ENCODE measurements around the gene RBM38. TPM values are rescaled to one million over a fixed set of nuclear protein-coding genes. Genes with fewer than 3 reads are reported as not detected.
A peak's percentile ranks its signal among the peaks of the same experiment; 100 is the strongest.

RBM38 gene
- total and polyA plus RNA-seq, 2 of the 4 experiments (the other 2 are of a cell fraction) = 5.2 to 11.9 TPM

DNA sequence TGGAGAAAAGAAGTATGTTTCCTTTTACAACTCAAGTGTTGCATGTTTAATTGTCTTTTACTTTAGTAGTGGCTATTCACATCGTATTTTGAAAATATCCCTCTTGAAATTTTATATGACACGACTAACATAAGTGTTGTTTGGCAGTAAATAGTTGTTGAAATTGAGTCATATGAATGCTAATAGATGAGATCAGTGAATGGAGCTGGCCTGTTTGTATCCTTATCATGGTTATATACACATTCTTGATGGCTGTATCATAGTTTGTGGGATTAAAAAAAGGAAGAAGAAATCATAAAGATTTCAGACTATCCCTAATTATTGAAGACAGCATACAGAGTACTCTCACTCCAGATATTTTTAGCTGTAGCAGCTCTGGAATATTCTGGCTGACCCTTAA is 48.4 kb upstream of the RBM38 start:
- Histone ChIP-seq H3K9me1 (ENCODE audit: insufficient read depth, low read length) (no peaks in the 10 kb centered on the region), H3K56ac (ENCODE audit: extremely low read depth, insufficient read depth, low read length) (no peak overlapping the region), H3K23ac (ENCODE audit: low read depth, low read length) (no peak overlapping the region), H2AK5ac (ENCODE audit: low read depth, low read length) (no peak overlapping the region), H2BK120ac (ENCODE audit: low read depth, low read length) (no peak overlapping the region), H2BK20ac (ENCODE audit: low read depth, low read length) (no peak overlapping the region), H2AFZ (replicated peaks; ENCODE audit: low read length, poor library complexity) (no peak overlapping the region), H3K4ac (ENCODE audit: low read depth, low read length) (no peak overlapping the region), H4K20me1 (ENCODE audit: insufficient read depth, low read length) (no peaks in the 10 kb centered on the region), H4K91ac (ENCODE audit: insufficient read depth, low read depth, low read length) (no peak overlapping the region), H3K9ac (ENCODE audit: low read depth, low read length) (no peak overlapping the region), H2AK9ac (replicated peaks; ENCODE audit: low read depth, low read length, poor library complexity) (no peak overlapping the region), H3K9me3 (ENCODE audit: control insufficient read depth, insufficient read depth, low read length) (no peaks in the 10 kb centered on the region), H4K5ac (ENCODE audit: low read depth, low read length) (no peak overlapping the region), H3K4me3 (ENCODE audit: insufficient read depth, low read depth, low read length) (no peak overlapping the region), H2BK15ac (ENCODE audit: low read depth, low read length) (no peak overlapping the region), H3K36me3 (ENCODE audit: control insufficient read depth, insufficient read depth, low read length) (no peaks in the 10 kb centered on the region), H3K79me1 (ENCODE audit: low read depth in 1 of 2, low read length in 2 of 2) (no peaks in the 10 kb centered on the region), H3K4me2 (ENCODE audit: low read depth, low read length) (no peak overlapping the region), H3K14ac (replicated peaks; ENCODE audit: low read depth, low read length) (no peak overlapping the region), H3K27me3 (ENCODE audit: control insufficient read depth, insufficient read depth, low read length) (peaks cover 2% of the 10 kb centered on the region; the same call in 1 of the 2 replicates), H3K18ac (ENCODE audit: low read depth, low read length) (no peak overlapping the region), H2BK5ac (ENCODE audit: low read depth, low read length, poor library complexity, severe bottlenecking) (no peak overlapping the region), H3K4me1 (ENCODE audit: control insufficient read depth, insufficient read depth, low read length) (no peaks in the 10 kb centered on the region), H3K27ac (ENCODE audit: insufficient read depth, low read length) (no peak overlapping the region), H4K8ac (ENCODE audit: low read depth in 2 of 2, low read length in 2 of 2) (no peak overlapping the region)
- dilution Hi-C loops (cut with HindIII; ENCODE audit: low sequenced_read_pairs, unreplicated experiment) = no loop called here
- POLR2A ChIA-PET (ENCODE audit: unreplicated experiment) = no interaction called here
- intact Hi-C loops (cut with micrococcal nuclease) = no loop called here
- WGBS, 2 experiments (ENCODE audit: extremely low coverage in 2 of 2, insufficient read length in 1 of 2) = no CpG with 5 or more reads among the region's 2 CpGs
- in situ Hi-C loops (cut with MboI; ENCODE audit: low sequenced_read_pairs) = loop anchor here (5.0 kb wide), 1 partner anchor 256 kb away; no protein-coding TSS in a partner anchor
- ATAC-seq (ENCODE audit: low read depth) (no peak), DNase-seq (peak; percentile 10)
- no TSS peak for BruUV-seq (replicated peaks)
- TF ChIP-seq MXI1 (IDR thresholded peaks at IDR 0.05; ENCODE audit: borderline replicate concordance, low read depth, low read length) (no peak), CHD1 (IDR thresholded peaks at IDR 0.05; ENCODE audit: low read depth, low read length) (no peak), ELK1 (IDR thresholded peaks at IDR 0.05; ENCODE audit: borderline replicate concordance, low read depth, low read length) (no peak), MAFK (IDR thresholded peaks at IDR 0.05; ENCODE audit: low read depth, low read length) (no peak), RAD21 (IDR thresholded peaks at IDR 0.05; ENCODE audit: low read length) (no peak), CEBPB (IDR thresholded peaks at IDR 0.05; ENCODE audit: low read depth, low read length) (no peak)
- TF ChIP-seq, protein P1, sequence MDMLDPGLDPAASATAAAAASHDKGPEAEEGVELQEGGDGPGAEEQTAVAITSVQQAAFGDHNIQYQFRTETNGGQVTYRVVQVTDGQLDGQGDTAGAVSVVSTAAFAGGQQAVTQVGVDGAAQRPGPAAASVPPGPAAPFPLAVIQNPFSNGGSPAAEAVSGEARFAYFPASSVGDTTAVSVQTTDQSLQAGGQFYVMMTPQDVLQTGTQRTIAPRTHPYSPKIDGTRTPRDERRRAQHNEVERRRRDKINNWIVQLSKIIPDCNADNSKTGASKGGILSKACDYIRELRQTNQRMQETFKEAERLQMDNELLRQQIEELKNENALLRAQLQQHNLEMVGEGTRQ (IDR thresholded peaks at IDR 0.05; ENCODE audit: low read depth, low read length) = no peak
- CTCF ChIA-PET = no interaction called here

Data from IMR-90 (cell line).